ENCODE results near the gene GIT1.

DNA sequence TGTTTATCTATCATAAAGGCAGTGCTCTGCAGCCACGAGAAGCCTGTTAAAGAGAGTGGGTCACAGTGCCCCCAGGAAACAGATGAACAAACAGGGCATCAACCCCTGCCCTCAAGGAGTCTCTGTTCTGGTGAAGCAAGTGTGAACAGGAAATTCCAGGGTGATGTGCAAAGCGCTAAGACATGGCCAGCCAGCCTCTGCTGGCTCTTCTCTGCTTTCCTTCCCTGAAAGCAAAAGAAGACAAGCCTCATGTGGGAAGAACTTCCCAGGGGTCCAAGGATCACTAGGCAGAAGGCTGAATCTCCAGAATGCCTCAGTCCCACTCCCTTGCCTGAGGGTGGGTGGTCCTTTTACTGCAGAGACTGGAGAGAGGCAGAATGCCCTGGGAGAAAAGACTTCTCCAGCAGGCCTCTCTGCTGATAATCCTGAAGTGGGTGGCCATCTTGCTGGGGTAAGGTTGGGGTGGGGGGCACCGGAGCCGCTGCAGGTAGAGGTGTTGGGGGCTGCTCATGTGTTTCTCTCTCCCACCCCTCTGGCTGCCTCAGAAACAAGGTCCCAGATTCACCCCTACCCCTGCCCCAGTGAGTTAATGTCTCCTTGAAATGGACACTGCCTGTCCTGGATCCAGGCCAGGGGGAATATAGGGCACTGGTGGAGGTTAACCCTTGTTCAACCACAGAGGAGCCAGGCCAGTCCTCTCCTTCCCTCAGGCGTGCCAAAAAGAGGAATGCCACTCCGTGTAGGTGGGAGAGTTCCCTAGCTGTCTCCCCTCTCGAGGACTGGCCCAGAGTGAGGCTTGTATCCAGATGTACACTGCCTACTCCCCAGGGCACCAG is 5.9 kb upstream of the GIT1 start:
- TF ChIP-seq, protein P1, sequence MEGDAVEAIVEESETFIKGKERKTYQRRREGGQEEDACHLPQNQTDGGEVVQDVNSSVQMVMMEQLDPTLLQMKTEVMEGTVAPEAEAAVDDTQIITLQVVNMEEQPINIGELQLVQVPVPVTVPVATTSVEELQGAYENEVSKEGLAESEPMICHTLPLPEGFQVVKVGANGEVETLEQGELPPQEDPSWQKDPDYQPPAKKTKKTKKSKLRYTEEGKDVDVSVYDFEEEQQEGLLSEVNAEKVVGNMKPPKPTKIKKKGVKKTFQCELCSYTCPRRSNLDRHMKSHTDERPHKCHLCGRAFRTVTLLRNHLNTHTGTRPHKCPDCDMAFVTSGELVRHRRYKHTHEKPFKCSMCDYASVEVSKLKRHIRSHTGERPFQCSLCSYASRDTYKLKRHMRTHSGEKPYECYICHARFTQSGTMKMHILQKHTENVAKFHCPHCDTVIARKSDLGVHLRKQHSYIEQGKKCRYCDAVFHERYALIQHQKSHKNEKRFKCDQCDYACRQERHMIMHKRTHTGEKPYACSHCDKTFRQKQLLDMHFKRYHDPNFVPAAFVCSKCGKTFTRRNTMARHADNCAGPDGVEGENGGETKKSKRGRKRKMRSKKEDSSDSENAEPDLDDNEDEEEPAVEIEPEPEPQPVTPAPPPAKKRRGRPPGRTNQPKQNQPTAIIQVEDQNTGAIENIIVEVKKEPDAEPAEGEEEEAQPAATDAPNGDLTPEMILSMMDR (CRISPR knock-in tag; IDR thresholded peaks at IDR 0.05), result no peak
- TF ChIP-seq FOXK2 (IDR thresholded peaks at IDR 0.05) (no peak), ZNF660 (CRISPR knock-in tag; IDR thresholded peaks at IDR 0.05; ENCODE audit: borderline replicate concordance, low read depth) (no peak), ZNF841 (CRISPR knock-in tag; IDR thresholded peaks at IDR 0.05; ENCODE audit: borderline replicate concordance) (no peak)
- TF ChIP-seq, protein P2, sequence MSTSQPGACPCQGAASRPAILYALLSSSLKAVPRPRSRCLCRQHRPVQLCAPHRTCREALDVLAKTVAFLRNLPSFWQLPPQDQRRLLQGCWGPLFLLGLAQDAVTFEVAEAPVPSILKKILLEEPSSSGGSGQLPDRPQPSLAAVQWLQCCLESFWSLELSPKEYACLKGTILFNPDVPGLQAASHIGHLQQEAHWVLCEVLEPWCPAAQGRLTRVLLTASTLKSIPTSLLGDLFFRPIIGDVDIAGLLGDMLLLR (CRISPR knock-in tag; IDR thresholded peaks at IDR 0.05), result no peak
